Renal pelvis (tissue), 12 donors: ENCODE results near the gene CCDC127. TPM values are rescaled to one million over a fixed set of nuclear protein-coding genes. Genes with fewer than 3 reads are reported as not detected.
"Not testable (repeated sequence)": the region's sequence is repeated elsewhere in the genome, so short reads cannot be mapped to it uniquely, and the experiment has no call there.

Experiments
- DNase-seq: peaks from one replicate; pipeline ENCODE4 v3.0.0-alpha.2; 2013
- long read RNA-seq, 16 experiments: transcript quantifications; one replicate each; lab custom pipeline, GENCODE V29; 2026
- polyA plus RNA-seq, 3 donors: library from polyadenylated mRNA; unstranded; fragments of 120-200 nt; gene quantifications; one replicate each; pipeline ENCODE4 v1.2.1, GENCODE V29; 2013; ENCODE audit not compliant: insufficient read length in 3 of 3

Gene CCDC127
- polyA plus RNA-seq: 10 to 100 TPM; 14.3 to 19.2 (median 15.9) TPM
- long read RNA-seq, donor 1, full-length matches to known transcripts: 6 of 6 reads
- long read RNA-seq, donor 1, partial matches to known transcripts: 0 of 6 reads
- long read RNA-seq, donor 1, other reads (novel, unspliced or antisense): 0 of 6 reads
- long read RNA-seq, donor 2, full-length matches to known transcripts: 13 of 13 reads
- long read RNA-seq, donor 2, partial matches to known transcripts: 0 of 13 reads
- long read RNA-seq, donor 2, other reads (novel, unspliced or antisense): 0 of 13 reads
- long read RNA-seq, donor 3, full-length matches to known transcripts: 20 of 20 reads
- long read RNA-seq, donor 3, partial matches to known transcripts: 0 of 20 reads
- long read RNA-seq, donor 3, other reads (novel, unspliced or antisense): 0 of 20 reads
- long read RNA-seq, donor 4, full-length matches to known transcripts: 16 of 16 reads
- long read RNA-seq, donor 4, partial matches to known transcripts: 0 of 16 reads
- long read RNA-seq, donor 4, other reads (novel, unspliced or antisense): 0 of 16 reads
- long read RNA-seq, donor 5, full-length matches to known transcripts: 7 of 7 reads
- long read RNA-seq, donor 5, partial matches to known transcripts: 0 of 7 reads
- long read RNA-seq, donor 5, other reads (novel, unspliced or antisense): 0 of 7 reads
- long read RNA-seq, donor 6, full-length matches to known transcripts: 11 of 11 reads
- long read RNA-seq, donor 6, partial matches to known transcripts: 0 of 11 reads
- long read RNA-seq, donor 6, other reads (novel, unspliced or antisense): 0 of 11 reads
- long read RNA-seq, donor 7, full-length matches to known transcripts: 23 of 23 reads
- long read RNA-seq, donor 7, partial matches to known transcripts: 0 of 23 reads
- long read RNA-seq, donor 7, other reads (novel, unspliced or antisense): 0 of 23 reads
- long read RNA-seq, donor 8, full-length matches to known transcripts: 13 of 13 reads
- long read RNA-seq, donor 8, partial matches to known transcripts: 0 of 13 reads
- long read RNA-seq, donor 8, other reads (novel, unspliced or antisense): 0 of 13 reads
- long read RNA-seq, donor 9, full-length matches to known transcripts: 20 of 29 reads
- long read RNA-seq, donor 9, partial matches to known transcripts: 9 of 29 reads
- long read RNA-seq, donor 9, other reads (novel, unspliced or antisense): 0 of 29 reads
- long read RNA-seq, donor 10, full-length matches to known transcripts: 13 of 13 reads
- long read RNA-seq, donor 10, partial matches to known transcripts: 0 of 13 reads
- long read RNA-seq, donor 10, other reads (novel, unspliced or antisense): 0 of 13 reads
- long read RNA-seq, donor 11, full-length matches to known transcripts: 12 of 12 reads
- long read RNA-seq, donor 11, partial matches to known transcripts: 0 of 12 reads
- long read RNA-seq, donor 11, other reads (novel, unspliced or antisense): 0 of 12 reads
- long read RNA-seq, donor 12, full-length matches to known transcripts: 18 of 28 reads
- long read RNA-seq, donor 12, partial matches to known transcripts: 10 of 28 reads
- long read RNA-seq, donor 12, other reads (novel, unspliced or antisense): 0 of 28 reads
- long read RNA-seq, donor 13, full-length matches to known transcripts: 7 of 7 reads
- long read RNA-seq, donor 13, partial matches to known transcripts: 0 of 7 reads
- long read RNA-seq, donor 13, other reads (novel, unspliced or antisense): 0 of 7 reads
- long read RNA-seq, donor 14, full-length matches to known transcripts: 14 of 14 reads
- long read RNA-seq, donor 14, partial matches to known transcripts: 0 of 14 reads
- long read RNA-seq, donor 14, other reads (novel, unspliced or antisense): 0 of 14 reads
- long read RNA-seq, donor 15, full-length matches to known transcripts: 14 of 32 reads
- long read RNA-seq, donor 15, partial matches to known transcripts: 18 of 32 reads
- long read RNA-seq, donor 15, other reads (novel, unspliced or antisense): 0 of 32 reads
- long read RNA-seq, donor 16, full-length matches to known transcripts: 19 of 19 reads
- long read RNA-seq, donor 16, partial matches to known transcripts: 0 of 19 reads
- long read RNA-seq, donor 16, other reads (novel, unspliced or antisense): 0 of 19 reads

- peak; percentile 93 for DNase-seq
Observed at GRCh38 chr5:217494-218456, at the start of gene CCDC127, which contains the start of gene SDHA. Gene CCDC127 (minus strand): TSS chr5:218153. CDS start chr5:216849, 1,304 bp downstream. Gene SDHA (plus strand): TSS chr5:218320. CDS start chr5:218356, 36 bp downstream.

DNA sequence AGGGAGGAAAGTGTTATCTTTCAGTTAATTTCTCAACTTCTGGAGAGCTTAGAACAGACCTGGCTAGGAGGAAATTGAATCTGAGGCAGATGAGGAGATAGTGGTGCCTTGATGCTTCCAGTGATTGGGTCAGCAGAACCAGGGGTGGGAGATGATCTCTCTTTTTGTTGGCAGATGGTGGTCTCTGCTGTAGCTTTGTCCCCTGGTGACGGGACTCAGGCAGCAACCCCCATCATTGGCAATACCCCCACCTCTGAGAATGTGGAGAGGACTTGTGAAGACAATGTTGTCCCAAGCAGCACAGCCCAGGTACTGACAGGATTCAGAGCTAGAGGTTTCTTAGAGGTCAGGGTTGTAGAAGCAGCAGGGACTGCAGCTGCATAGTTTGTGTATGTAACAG, 49.8 kb upstream of the CCDC127 start:
- no peak for DNase-seq

GRCh38 chr5:266311-267026, 48.5 kb upstream of the CCDC127 start:
- not testable (repeated sequence) for DNase-seq

DNA sequence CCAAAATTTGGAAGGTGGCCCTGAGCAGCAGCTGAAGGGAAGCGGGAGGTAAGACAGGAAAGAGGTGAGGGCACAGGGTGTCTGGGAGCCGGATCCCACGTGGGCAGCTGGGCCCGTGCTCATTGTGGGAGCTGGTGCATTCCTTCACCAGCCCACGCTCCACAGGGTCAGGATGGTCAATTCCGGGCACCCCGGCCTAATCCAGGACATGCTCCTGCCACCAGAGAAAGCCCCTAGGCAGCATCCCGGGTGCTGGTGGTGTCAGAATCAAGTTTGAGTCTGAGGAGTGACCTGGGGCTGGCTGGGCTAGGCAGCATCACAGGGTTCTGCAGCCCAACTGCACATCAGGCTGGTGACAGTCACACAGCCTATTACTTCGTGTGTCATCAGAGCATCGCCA, 46.4 kb upstream of the CCDC127 start:
- DNase-seq: no peak

GRCh38 chr5:263275-263974, 45.5 kb upstream of the CCDC127 start:
- DNase-seq: peak; percentile 5

DNA sequence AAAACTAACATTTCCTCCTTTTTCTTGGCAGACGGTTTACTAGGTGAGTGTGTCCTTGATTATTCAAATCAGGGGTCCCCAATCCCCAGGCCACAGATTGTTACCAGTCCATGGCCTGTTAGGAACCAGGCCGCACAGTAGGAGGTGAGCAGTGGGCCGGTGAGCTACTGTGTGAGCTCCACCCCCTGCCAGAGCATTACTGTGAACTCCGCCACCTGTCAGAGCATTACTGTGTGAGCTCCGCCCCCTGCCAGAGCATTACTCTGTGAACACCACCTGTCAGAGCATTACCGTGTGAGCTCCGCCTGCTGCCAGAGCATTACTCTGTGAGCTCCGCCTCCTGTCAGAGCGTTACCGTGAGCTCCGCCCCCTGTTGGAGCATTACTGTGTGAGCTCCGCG, 39.2 kb upstream of the CCDC127 start:
- no peak for DNase-seq

DNA sequence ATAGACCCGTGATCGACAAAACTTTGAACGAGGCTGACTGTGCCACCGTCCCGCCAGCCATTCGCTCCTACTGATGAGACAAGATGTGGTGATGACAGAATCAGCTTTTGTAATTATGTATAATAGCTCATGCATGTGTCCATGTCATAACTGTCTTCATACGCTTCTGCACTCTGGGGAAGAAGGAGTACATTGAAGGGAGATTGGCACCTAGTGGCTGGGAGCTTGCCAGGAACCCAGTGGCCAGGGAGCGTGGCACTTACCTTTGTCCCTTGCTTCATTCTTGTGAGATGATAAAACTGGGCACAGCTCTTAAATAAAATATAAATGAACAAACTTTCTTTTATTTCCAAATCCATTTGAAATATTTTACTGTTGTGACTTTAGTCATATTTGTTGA, 38.4 kb upstream of the CCDC127 start:
- not testable (repeated sequence) for DNase-seq

DNA sequence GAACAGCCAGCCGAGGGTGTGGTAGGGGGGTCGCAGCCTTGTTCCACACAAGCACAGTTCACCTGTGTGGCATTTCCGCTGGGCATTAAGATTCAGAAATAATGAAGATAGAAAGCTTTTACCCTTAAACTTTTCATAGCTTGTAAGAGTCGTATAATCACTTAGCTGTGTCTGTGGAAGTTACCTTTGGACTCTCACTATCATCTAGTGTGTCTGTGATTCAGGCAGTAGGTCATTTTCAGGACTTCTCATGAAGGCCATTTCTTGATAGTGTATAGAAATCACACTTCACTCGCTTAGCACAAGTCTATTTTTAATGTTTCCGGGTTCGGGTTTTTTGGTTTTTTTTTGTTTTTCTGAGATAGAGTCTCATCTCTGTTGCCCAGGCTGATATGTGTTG, 37.2 kb upstream of the CCDC127 start:
- not testable (repeated sequence) for DNase-seq

DNA sequence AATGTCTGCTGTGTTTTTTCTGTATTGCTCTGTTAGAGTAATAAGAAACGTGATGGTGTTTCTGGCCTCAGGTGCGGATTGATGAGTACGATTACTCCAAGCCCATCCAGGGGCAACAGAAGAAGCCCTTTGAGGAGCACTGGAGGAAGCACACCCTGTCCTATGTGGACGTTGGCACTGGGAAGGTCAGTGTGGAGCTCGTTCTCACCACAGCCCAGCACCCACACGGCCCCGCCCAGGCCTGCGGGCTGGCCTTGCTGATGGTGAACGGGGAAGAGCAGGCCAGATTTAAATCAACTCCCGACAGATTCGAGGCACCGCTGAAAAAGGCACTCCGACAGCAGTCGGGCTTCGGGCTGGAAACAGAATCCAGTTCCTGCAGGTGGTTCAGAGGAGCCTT, 36.4 kb upstream of the CCDC127 start:
- DNase-seq: not testable (repeated sequence)

DNA sequence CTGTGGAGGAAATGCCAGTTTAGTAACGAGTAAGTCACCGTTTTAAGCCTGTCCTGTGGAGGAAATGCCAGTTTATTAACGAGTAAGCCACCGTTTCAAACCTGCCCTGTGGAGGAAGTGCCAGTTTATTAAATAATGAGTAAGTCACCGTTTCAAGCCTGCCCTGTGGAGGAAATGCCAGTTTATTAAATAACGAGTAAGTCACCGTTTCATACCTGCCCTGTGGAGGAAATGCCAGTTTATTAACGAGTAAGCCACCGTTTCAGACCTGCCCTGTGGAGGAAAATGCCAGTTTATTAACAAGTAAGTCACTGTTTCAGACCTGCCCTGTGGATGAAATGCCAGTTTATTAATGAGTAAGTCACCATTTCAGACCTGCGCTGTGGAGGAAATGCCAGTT, 34.6 kb upstream of the CCDC127 start:
- DNase-seq: no peak

DNA sequence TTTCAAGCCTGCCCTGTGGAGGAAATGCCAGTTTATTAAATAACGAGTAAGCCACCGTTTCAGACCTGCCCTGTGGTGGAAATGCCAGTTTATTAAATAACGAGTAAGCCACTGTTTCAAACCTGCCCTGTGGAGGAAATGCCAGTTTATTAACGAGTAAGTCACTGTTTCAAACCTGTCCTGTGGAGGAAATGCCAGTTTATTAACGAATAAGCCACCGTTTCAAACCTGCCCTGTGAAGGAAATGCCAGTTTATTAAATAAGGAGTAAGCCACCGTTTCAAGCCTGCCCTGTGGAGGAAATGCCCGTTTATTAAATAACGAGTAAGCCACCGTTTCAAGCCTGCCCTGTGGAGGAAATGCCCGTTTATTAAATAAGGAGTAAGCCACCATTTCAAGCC, 34.0 kb upstream of the CCDC127 start:
- DNase-seq: not testable (repeated sequence)

- not testable (repeated sequence) for DNase-seq
Observed at GRCh38 chr5:251538-251937, 33.6 kb upstream of the CCDC127 start.

- not testable (repeated sequence) for DNase-seq
Observed at GRCh38 chr5:251016-251415, 33.1 kb upstream of the CCDC127 start.

GRCh38 chr5:250396-250795, 32.4 kb upstream of the CCDC127 start:
- DNase-seq: not testable (repeated sequence)

DNA sequence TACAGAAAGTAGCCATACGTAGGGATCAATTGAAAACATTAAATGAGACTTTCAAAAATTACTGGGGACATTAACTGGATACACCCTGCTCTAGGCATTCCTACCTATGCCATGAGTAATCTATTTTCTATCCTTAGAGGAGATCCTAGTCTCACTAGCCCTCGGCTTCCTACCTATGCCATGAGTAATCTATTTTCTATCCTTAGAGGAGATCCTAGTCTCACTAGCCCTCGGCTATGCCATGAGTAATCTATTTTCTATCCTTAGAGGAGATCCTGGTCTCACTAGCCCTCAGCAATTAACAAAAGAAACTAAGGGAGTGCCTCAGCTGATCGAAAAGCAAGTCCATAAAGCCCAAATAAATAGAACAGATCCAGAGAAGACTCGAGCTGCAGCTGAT, 27.8 kb upstream of the CCDC127 start:
- not testable (repeated sequence) for DNase-seq

DNA sequence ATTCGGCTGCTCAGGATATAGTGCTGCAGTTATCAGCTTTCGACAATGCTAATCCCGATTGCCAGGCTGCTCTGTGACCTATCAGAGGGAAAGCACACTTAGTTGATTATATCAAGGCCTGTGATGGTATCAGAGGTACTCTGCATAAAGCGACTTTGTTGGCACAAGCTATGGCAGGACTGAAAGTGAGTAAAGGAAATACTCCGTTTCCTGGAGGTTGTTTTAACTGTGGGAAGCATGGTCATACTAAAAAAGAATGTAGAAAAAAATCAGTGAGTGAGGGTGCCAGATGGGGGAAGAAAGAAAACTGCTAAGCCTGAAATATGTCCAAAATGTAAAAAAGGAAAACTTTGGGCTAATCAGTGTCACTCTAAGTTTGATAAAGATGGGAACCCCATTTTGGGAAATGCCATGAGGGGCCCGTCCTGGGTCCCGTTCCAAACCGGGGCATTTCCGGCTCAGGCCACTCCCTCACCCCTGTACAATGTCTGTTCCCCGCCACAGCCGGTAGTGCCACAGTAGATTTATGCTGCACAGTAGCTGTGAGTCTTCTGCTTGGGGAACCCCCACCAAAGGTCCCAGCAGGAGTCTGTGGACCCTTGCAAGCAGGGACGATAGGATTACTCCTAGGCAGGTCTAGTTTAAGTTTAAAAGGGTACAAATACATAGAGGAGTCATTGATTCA, 25.9 kb upstream of the CCDC127 start:
- DNase-seq: not testable (repeated sequence)
